Mesenchymal stem cell (in vitro differentiated cells and primary cell): ENCODE data around the gene SCUBE1.
A peak's percentile ranks its signal among the peaks of the same experiment; 100 is the strongest.

Experiments used
- DNase-seq: peaks from one replicate; pipeline ENCODE4 v3.0.0-alpha.2; 2013
- H2AFZ ChIP-seq: one replicate; pipeline ENCODE4 v1.6.1; 2013; ENCODE audit warnings: low read depth, mild to moderate bottlenecking, control low read depth, inconsistent platforms, low read length, moderate library complexity
- H2AK5ac ChIP-seq: 2 replicates; pipeline ENCODE4 v1.6.1; 2013; ENCODE audit warnings: low read length, moderate library complexity, mild to moderate bottlenecking, inconsistent platforms; ENCODE audit not compliant: severe bottlenecking
- H2BK120ac ChIP-seq: one replicate; pipeline ENCODE4 v1.6.1; 2013; ENCODE audit warnings: low read depth, mild to moderate bottlenecking, inconsistent platforms, low read length, moderate library complexity
- H2BK12ac ChIP-seq, 2 experiments: one replicate each; pipeline ENCODE4 v1.6.1; 2013; ENCODE audit warnings: inconsistent platforms in 2 of 2, low read length in 2 of 2, mild to moderate bottlenecking in 2 of 2, moderate library complexity in 2 of 2, control low read depth in 1 of 2
- H2BK15ac ChIP-seq: one replicate; pipeline ENCODE4 v1.6.1; 2013; ENCODE audit warnings: mild to moderate bottlenecking, low read depth, inconsistent platforms; ENCODE audit not compliant: poor library complexity, severe bottlenecking
- H2BK5ac ChIP-seq: 2 replicates; pipeline ENCODE4 v1.6.1; 2013; ENCODE audit warnings: low read depth, mild to moderate bottlenecking, low read length, control low read depth, inconsistent platforms; ENCODE audit not compliant: poor library complexity, severe bottlenecking
- H3K14ac ChIP-seq, 2 experiments: one replicate each; pipeline ENCODE4 v1.6.1; 2013; ENCODE audit warnings: inconsistent platforms in 2 of 2, low read length in 2 of 2, control low read depth in 1 of 2, mild to moderate bottlenecking in 1 of 2, moderate library complexity in 1 of 2
- H3K18ac ChIP-seq, 2 experiments: one replicate each; pipeline ENCODE4 v1.6.1; 2013; ENCODE audit warnings: inconsistent platforms in 2 of 2, low read length in 2 of 2, control low read depth in 1 of 2, low read depth in 1 of 2, mild to moderate bottlenecking in 1 of 2
- H3K23ac ChIP-seq, 2 experiments: one replicate each; pipeline ENCODE4 v1.6.1; 2013; ENCODE audit warnings: inconsistent platforms in 2 of 2, low read length in 2 of 2, mild to moderate bottlenecking in 2 of 2, moderate library complexity in 2 of 2, control low read depth in 1 of 2
- H3K27ac ChIP-seq: 2 replicates; pipeline ENCODE4 v1.5.1; 2013; ENCODE audit warnings: mild to moderate bottlenecking, moderate library complexity, low read length, control low read depth, inconsistent platforms; ENCODE audit not compliant: poor library complexity, severe bottlenecking
- H3K27me3 ChIP-seq, 2 experiments: 2 replicates each; pipeline versions ENCODE4 v1.6.1 to v1.7.0; 2013; ENCODE audit warnings: low read length in 2 of 2, mild to moderate bottlenecking in 2 of 2, moderate library complexity in 2 of 2, control low read depth in 1 of 2, inconsistent platforms in 1 of 2; ENCODE audit not compliant: control insufficient read depth in 1 of 2, insufficient read depth in 1 of 2
- H3K36me3 ChIP-seq, 2 experiments: 2 replicates each; pipeline versions ENCODE4 v1.6.1 to v1.7.0; 2013; ENCODE audit warnings: low read length in 2 of 2, control low read depth in 1 of 2, inconsistent platforms in 1 of 2, low read depth in 1 of 2, mild to moderate bottlenecking in 1 of 2; ENCODE audit not compliant: insufficient read depth in 2 of 2, control insufficient read depth in 1 of 2
- H3K4ac ChIP-seq, 2 experiments: one replicate each; pipeline ENCODE4 v1.6.1; 2013; ENCODE audit warnings: inconsistent platforms in 2 of 2, low read length in 2 of 2, mild to moderate bottlenecking in 2 of 2, moderate library complexity in 2 of 2, control low read depth in 1 of 2, low read depth in 1 of 2
- H3K4me1 ChIP-seq: 2 replicates; pipeline ENCODE4 v1.6.1; 2013; ENCODE audit warnings: low read depth, low read length, control low read depth; ENCODE audit not compliant: control insufficient read depth, insufficient read depth
- H3K4me2 ChIP-seq: 2 replicates; pipeline ENCODE4 v1.6.1; 2013; ENCODE audit warnings: low read length, mild to moderate bottlenecking, inconsistent platforms; ENCODE audit not compliant: poor library complexity, severe bottlenecking
- H3K4me3 ChIP-seq, 2 experiments: 2 replicates each; pipeline versions ENCODE4 v1.5.1 to v1.7.0; 2013; ENCODE audit warnings: low read length in 2 of 2, mild to moderate bottlenecking in 2 of 2, control low read depth in 1 of 2, low read depth in 1 of 2; ENCODE audit not compliant: insufficient read depth in 1 of 2
- H3K79me1 ChIP-seq: replicated peaks from 2 replicates; pipeline ENCODE4 v1.6.1; 2013; ENCODE audit warnings: mild to moderate bottlenecking, control low read depth, low read length, inconsistent platforms; ENCODE audit not compliant: poor library complexity, severe bottlenecking
- H3K9ac ChIP-seq: 2 replicates; pipeline ENCODE4 v1.7.0; 2013; ENCODE audit warnings: mild to moderate bottlenecking, low read length, moderate library complexity
- H3K9me3 ChIP-seq: 2 replicates; pipeline ENCODE4 v1.7.0; 2013; ENCODE audit warnings: mild to moderate bottlenecking, low read length; ENCODE audit not compliant: control insufficient read depth
- H4K8ac ChIP-seq: one replicate; pipeline ENCODE4 v1.6.1; 2013; ENCODE audit warnings: inconsistent platforms, mild to moderate bottlenecking, low read length, moderate library complexity
- H4K91ac ChIP-seq: one replicate; pipeline ENCODE4 v1.6.1; 2013; ENCODE audit warnings: mild to moderate bottlenecking, low read length, inconsistent platforms
- WGBS: methylation state at CpG from one replicate; pipeline ENCODE4 v1.1.7; 2013; ENCODE audit warnings: mixed read lengths; 5-methylcytosine and 5-hydroxymethylcytosine counted together

The SCUBE1 gene

GRCh38 chr22:43244402-43244801 is 98.8 kb downstream of the SCUBE1 start:
- no peak overlapping the region for H3K27ac ChIP-seq
- no peak overlapping the region for H2AFZ ChIP-seq
- H3K9ac ChIP-seq = no peak overlapping the region
- H2BK5ac ChIP-seq = no peak overlapping the region
- H3K23ac ChIP-seq = no peak overlapping the region
- H3K4ac ChIP-seq = no peak overlapping the region
- no peak overlapping the region for H4K91ac ChIP-seq
- no peak overlapping the region for H3K4me3 ChIP-seq
- no peak overlapping the region for H2AK5ac ChIP-seq
- H3K27me3 ChIP-seq = peaks cover 24 to 34% of the 10 kb centered on the region in 2 experiments
- H3K36me3 ChIP-seq = no peaks in the 10 kb centered on the region
- H3K79me1 ChIP-seq = no peaks in the 10 kb centered on the region
- H2BK12ac ChIP-seq = no peak overlapping the region
- H2BK15ac ChIP-seq = no peak overlapping the region
- H2BK120ac ChIP-seq = no peak overlapping the region
- H3K4me1 ChIP-seq = no peaks in the 10 kb centered on the region
- DNase-seq = no peak
- 88% methylated on average over 7 of the region's 7 CpGs for WGBS
- H3K4me2 ChIP-seq = no peak overlapping the region
- H3K9me3 ChIP-seq = no peaks in the 10 kb centered on the region
- H3K18ac ChIP-seq = no peak overlapping the region
- no peak overlapping the region for H3K14ac ChIP-seq
- H4K8ac ChIP-seq = no peak overlapping the region

GRCh38 chr22:43243324-43243723 is 99.8 kb downstream of the SCUBE1 start:
- no peaks in the 10 kb centered on the region for H3K79me1 ChIP-seq

GRCh38 chr22:43242627-43243026 is 100.5 kb downstream of the SCUBE1 start:
- no peak overlapping the region for H2AFZ ChIP-seq
- H4K8ac ChIP-seq = no peak overlapping the region
- H2AK5ac ChIP-seq = no peak overlapping the region
- H3K27me3 ChIP-seq = peaks cover 35 to 46% of the 10 kb centered on the region in 2 experiments
- H2BK5ac ChIP-seq = no peak overlapping the region
- H3K36me3 ChIP-seq = no peaks in the 10 kb centered on the region
- H3K4me2 ChIP-seq = no peak overlapping the region
- no peak overlapping the region for H3K18ac ChIP-seq
- H3K9ac ChIP-seq = no peak overlapping the region
- no peak for DNase-seq
- no peak overlapping the region for H3K4ac ChIP-seq
- 88% methylated on average over 6 of the region's 6 CpGs for WGBS
- no peak overlapping the region for H2BK15ac ChIP-seq
- no peak overlapping the region for H2BK120ac ChIP-seq
- H2BK12ac ChIP-seq = no peak overlapping the region
- no peak overlapping the region for H3K27ac ChIP-seq
- H3K9me3 ChIP-seq = no peaks in the 10 kb centered on the region
- no peaks in the 10 kb centered on the region for H3K4me1 ChIP-seq
- H3K4me3 ChIP-seq = no peak overlapping the region
- no peaks in the 10 kb centered on the region for H3K79me1 ChIP-seq
- H3K14ac ChIP-seq = no peak overlapping the region
- no peak overlapping the region for H3K23ac ChIP-seq
- H4K91ac ChIP-seq = no peak overlapping the region

More at GRCh38 chr22:43243324-43243723, 99.8 kb downstream of the SCUBE1 start:
- no peak overlapping the region for H2BK12ac ChIP-seq
- no peak for DNase-seq
- H4K8ac ChIP-seq = no peak overlapping the region
- peaks cover 28 to 39% of the 10 kb centered on the region in 2 experiments for H3K27me3 ChIP-seq
- no peak overlapping the region for H2BK15ac ChIP-seq
- no peaks in the 10 kb centered on the region for H3K36me3 ChIP-seq
- no peaks in the 10 kb centered on the region for H3K4me1 ChIP-seq
- H3K4me2 ChIP-seq = no peak overlapping the region
- H3K23ac ChIP-seq = no peak overlapping the region
- no peak overlapping the region for H2AK5ac ChIP-seq
- H3K14ac ChIP-seq = no peak overlapping the region
- WGBS = 86% methylated on average over 12 of the region's 12 CpGs
- no peak overlapping the region for H3K4ac ChIP-seq
- H3K9me3 ChIP-seq = no peaks in the 10 kb centered on the region
- H4K91ac ChIP-seq = no peak overlapping the region
- no peak overlapping the region for H3K9ac ChIP-seq
- no peak overlapping the region for H2BK5ac ChIP-seq
- no peak overlapping the region for H3K18ac ChIP-seq
- H2AFZ ChIP-seq = no peak overlapping the region
- H3K27ac ChIP-seq = no peak overlapping the region
- H3K4me3 ChIP-seq = no peak overlapping the region
- no peak overlapping the region for H2BK120ac ChIP-seq

GRCh38 chr22:43241699-43242386 is 101.3 kb downstream of the SCUBE1 start:
- WGBS = 92% methylated on average over 13 of the region's 14 CpGs
- no peak overlapping the region for H3K4ac ChIP-seq
- no peak overlapping the region for H3K27ac ChIP-seq
- H3K79me1 ChIP-seq = no peaks in the 10 kb centered on the region
- no peak overlapping the region for H3K9ac ChIP-seq
- peak overlapping the region; percentile 11 for H4K91ac ChIP-seq
- no peak overlapping the region for H4K8ac ChIP-seq
- no peak overlapping the region for H2BK12ac ChIP-seq
- H3K4me1 ChIP-seq = no peaks in the 10 kb centered on the region
- H3K36me3 ChIP-seq = no peaks in the 10 kb centered on the region
- no peak overlapping the region for H3K23ac ChIP-seq
- H3K18ac ChIP-seq = no peak overlapping the region
- no peak overlapping the region for H2BK120ac ChIP-seq
- H2BK15ac ChIP-seq = no peak overlapping the region
- H2BK5ac ChIP-seq = no peak overlapping the region
- no peak overlapping the region for H3K4me2 ChIP-seq
- H3K14ac ChIP-seq = no peak overlapping the region
- H2AFZ ChIP-seq = no peak overlapping the region
- peaks cover 38 to 51% of the 10 kb centered on the region in 2 experiments for H3K27me3 ChIP-seq
- no peak overlapping the region for H2AK5ac ChIP-seq
- no peak overlapping the region for H3K4me3 ChIP-seq
- DNase-seq = no peak
- H3K9me3 ChIP-seq = no peaks in the 10 kb centered on the region
